AG09309 (cell line): Measurements from ENCODE around the gene TMPRSS9.
"Not testable (repeated sequence)": the region's sequence is repeated elsewhere in the genome, so short reads cannot be mapped to it uniquely, and the experiment has no call there.

Source experiments
- DNase-seq: peaks from one replicate; pipeline ENCODE4 v3.0.0-alpha.2; 2010; ENCODE audit warnings: low read depth
- H3K4me3 ChIP-seq: 2 replicates; pipeline ENCODE4 v1.5.1; 2011; ENCODE audit warnings: mild to moderate bottlenecking, low read depth, low read length, moderate library complexity; ENCODE audit not compliant: control insufficient read depth
- TF ChIP-seq, protein P1 (sequence below): IDR thresholded peaks from 2 replicates; pipeline ENCODE4 v1.5.1; 2011; ENCODE audit warnings: mild to moderate bottlenecking, low read depth, low read length, inconsistent platforms; ENCODE audit not compliant: insufficient read depth, control insufficient read depth; ENCODE audit errors: missing control alignments

TMPRSS9 gene

DNA sequence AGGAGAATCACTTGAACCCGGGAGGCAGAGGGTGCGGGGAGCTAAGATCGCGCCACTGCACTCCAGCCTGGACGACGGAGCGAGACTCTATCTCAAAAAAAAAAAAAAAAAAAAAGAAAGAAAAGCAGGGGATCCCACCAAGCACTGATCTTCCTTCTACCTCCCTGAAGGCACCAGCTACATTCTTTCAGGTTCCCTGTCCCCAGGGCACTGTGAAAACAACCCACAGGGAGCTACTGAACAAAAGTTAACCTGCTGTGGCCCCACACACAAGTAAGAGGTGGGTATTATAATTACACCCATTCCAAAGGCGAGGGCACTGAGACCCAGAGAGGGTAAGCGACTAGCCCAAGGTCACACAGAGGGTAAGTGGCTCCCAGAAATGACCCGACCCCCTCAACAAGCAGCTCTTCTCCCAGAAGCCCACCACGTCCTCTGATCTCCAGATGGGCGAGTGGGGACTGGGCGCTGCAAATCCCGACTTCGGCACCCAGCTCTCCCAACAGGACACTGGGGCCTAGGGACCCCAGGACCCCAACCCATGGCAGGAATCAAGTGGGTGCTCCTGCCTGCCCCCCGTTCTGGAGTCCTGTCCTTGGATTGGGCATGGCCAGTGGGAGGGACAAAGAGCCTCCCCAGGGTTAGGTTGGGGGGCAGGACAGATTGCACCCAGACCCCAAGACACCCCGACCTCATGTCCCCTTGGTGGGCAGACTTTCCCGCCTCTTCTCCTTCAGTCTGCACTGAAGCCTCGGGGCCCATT, 94.3 kb downstream of the TMPRSS9 start:
- no peak overlapping the region for H3K4me3 ChIP-seq
- DNase-seq: no peak
- TF ChIP-seq, protein P1, sequence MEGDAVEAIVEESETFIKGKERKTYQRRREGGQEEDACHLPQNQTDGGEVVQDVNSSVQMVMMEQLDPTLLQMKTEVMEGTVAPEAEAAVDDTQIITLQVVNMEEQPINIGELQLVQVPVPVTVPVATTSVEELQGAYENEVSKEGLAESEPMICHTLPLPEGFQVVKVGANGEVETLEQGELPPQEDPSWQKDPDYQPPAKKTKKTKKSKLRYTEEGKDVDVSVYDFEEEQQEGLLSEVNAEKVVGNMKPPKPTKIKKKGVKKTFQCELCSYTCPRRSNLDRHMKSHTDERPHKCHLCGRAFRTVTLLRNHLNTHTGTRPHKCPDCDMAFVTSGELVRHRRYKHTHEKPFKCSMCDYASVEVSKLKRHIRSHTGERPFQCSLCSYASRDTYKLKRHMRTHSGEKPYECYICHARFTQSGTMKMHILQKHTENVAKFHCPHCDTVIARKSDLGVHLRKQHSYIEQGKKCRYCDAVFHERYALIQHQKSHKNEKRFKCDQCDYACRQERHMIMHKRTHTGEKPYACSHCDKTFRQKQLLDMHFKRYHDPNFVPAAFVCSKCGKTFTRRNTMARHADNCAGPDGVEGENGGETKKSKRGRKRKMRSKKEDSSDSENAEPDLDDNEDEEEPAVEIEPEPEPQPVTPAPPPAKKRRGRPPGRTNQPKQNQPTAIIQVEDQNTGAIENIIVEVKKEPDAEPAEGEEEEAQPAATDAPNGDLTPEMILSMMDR: no peak

DNA sequence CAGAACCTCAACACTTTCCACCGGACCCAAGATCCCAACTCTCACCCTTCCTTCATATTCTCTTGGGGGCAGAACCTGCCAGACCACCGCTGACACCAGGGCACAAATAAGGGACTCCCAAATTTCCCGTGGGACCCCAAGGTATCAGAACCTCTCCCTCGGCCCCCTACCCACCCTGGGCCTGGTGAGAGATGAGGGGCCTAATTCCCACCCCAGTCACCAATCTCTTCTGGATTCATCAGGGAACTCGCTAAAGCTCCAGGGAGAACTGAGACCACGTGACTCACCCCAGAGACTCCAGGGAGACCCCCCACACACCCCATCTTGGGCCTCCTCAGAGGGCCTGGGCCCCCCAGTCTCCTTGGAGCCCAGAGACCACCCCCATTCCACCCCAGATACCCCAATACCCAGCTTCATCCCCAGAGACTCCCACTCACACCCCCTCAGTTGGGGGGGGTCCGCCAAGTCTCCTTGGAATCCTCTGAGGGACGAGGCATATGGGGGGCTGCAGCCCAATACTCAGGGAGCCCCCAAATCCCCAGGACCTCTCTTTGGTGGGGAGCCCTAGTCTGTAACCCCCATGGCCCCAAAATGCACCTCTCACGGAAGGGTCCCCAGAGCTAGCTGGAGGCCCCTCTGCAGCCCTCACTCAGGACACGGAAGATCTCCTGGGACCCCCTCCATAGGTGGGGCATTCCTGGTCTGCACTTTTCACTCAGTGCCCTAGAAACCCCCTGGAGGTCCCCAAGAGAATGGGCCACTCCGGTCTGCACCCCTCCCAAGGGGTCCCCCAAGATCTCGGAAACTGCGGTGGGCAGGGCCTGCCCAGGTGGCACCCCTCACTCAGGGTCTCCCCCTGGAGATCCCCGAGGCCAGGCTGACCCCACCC, 95.1 kb downstream of the TMPRSS9 start:
- TF ChIP-seq, protein P1: no peak
- DNase-seq: no peak

GRCh38 chr19:2455851-2456570, 95.9 kb downstream of the TMPRSS9 start:
- DNase-seq: no peak
- peak overlapping the region; percentile 95 for H3K4me3 ChIP-seq

More for the DNA sequence above, 95.1 kb downstream of the TMPRSS9 start:
- H3K4me3 ChIP-seq: peak overlapping the region; percentile 95

GRCh38 chr19:2457394-2458037, 97.5 kb downstream of the TMPRSS9 start:
- TF ChIP-seq, protein P1: no peak
- H3K4me3 ChIP-seq: peak overlapping the region; percentile 41
- no peak for DNase-seq

More at GRCh38 chr19:2455851-2456570, 95.9 kb downstream of the TMPRSS9 start:
- TF ChIP-seq, protein P1: no peak

DNA sequence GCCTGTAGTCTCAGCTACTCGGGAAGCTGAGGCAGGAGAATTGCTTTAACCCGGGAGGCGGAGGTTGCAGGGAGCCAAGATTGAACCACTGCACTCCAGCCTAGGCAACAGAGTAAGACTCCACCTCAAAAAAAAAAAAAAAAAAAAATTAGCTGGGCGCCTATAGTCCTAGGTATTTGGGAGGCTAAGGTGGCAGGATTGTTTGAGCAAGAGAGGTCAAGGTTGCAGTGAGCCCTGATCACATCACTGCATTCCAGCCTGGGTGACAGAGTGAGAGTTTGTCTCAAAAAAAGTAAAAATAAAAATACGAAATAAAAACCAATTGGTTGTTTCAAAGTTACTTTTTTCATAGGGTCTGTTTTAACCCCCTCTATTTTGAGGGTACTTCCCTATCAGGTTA, 98.0 kb downstream of the TMPRSS9 start:
- DNase-seq: no peak
- TF ChIP-seq, protein P1: no peak
- H3K4me3 ChIP-seq: no peak overlapping the region

DNA sequence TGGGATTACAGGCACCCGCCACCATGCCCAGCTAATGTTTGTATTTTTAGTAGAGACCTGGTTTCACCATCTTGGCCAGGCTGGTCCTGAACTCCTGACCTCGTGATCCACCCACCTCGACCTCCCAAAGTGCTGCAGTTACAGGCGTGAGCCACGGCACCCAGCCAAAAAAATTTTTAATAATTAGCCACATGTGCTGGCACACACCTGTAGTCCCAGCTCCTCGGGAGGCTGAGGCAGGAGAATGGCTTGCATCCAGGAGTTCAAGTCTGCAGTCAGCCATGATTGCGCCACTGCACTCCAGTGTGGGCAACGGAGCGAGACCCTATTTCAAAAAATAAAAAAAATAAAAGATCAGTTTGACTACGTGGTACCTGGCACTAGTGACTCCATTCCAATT, 98.7 kb downstream of the TMPRSS9 start:
- H3K4me3 ChIP-seq, DNase-seq: not testable (repeated sequence)
